Measurements from ENCODE around the gene GPR176.

GRCh38 chr15:39921274-39921638 lies 1.2 kb upstream of the GPR176 start:
- TF ChIP-seq ELF4 (IDR thresholded peaks at IDR 0.05) (no peak), FOXK2 (IDR thresholded peaks at IDR 0.05) (no peak), SUZ12 (IDR thresholded peaks at IDR 0.05) (no peak), NFRKB (IDR thresholded peaks at IDR 0.05) (no peak), SP1 (IDR thresholded peaks at IDR 0.05) (no peak), ARNT (IDR thresholded peaks at IDR 0.05) (no peak), FOXM1 (IDR thresholded peaks at IDR 0.05; ENCODE audit: borderline replicate concordance) (no peak), BHLHE40 (IDR thresholded peaks at IDR 0.05; ENCODE audit: borderline replicate concordance) (no peak), HDGF (IDR thresholded peaks at IDR 0.05; ENCODE audit: borderline replicate concordance) (no peak), TARDBP (IDR thresholded peaks at IDR 0.05) (no peak)
- TF ChIP-seq, protein P1, sequence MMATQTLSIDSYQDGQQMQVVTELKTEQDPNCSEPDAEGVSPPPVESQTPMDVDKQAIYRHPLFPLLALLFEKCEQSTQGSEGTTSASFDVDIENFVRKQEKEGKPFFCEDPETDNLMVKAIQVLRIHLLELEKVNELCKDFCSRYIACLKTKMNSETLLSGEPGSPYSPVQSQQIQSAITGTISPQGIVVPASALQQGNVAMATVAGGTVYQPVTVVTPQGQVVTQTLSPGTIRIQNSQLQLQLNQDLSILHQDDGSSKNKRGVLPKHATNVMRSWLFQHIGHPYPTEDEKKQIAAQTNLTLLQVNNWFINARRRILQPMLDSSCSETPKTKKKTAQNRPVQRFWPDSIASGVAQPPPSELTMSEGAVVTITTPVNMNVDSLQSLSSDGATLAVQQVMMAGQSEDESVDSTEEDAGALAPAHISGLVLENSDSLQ (IDR thresholded peaks at IDR 0.05): no peak

All from HEK293T (cell line).